ENCODE data around the gene LRRC59.

LRRC59 gene

GRCh38 chr17:50353600-50354195, 43.6 kb downstream of the LRRC59 start:
- H3K4me3 ChIP-seq (replicated peaks; ENCODE audit: insufficient read depth, low read length), result no peak overlapping the region
- DNase-seq (ENCODE audit: low read depth in 1 of 2, low spot score in 1 of 2), result no peak
- no peak for TF ChIP-seq CTCF (IDR thresholded peaks at IDR 0.05; ENCODE audit: insufficient read depth, low read length)
- no peak for TF ChIP-seq POLR2AphosphoS5 (IDR thresholded peaks at IDR 0.05; ENCODE audit: low read depth)
- no peak for TF ChIP-seq SPI1 (IDR thresholded peaks at IDR 0.05; ENCODE audit: borderline replicate concordance, low read depth)
- TF ChIP-seq GABPA (IDR thresholded peaks at IDR 0.05; ENCODE audit: low read depth), result no peak
- TF ChIP-seq REST (IDR thresholded peaks at IDR 0.05; ENCODE audit: insufficient replicate concordance, low read depth), result no peak
- H3K27ac ChIP-seq (replicated peaks), result no peak overlapping the region
- H3K27me3 ChIP-seq (ENCODE audit: insufficient read depth, poor library complexity, severe bottlenecking), result no peaks in the 10 kb centered on the region

- no peak for DNase-seq (ENCODE audit: low read depth in 1 of 2, low spot score in 1 of 2)
- no peak overlapping the region for H3K27ac ChIP-seq (replicated peaks)
- TF ChIP-seq POLR2AphosphoS5 (IDR thresholded peaks at IDR 0.05; ENCODE audit: low read depth) (0 out of 2 replicates have a peak, but pooled peaks have one; percentile 9), SPI1 (IDR thresholded peaks at IDR 0.05; ENCODE audit: borderline replicate concordance, low read depth) (no peak)
- H3K27me3 ChIP-seq (ENCODE audit: insufficient read depth, poor library complexity, severe bottlenecking), result no peaks in the 10 kb centered on the region
- no peak overlapping the region for H3K4me3 ChIP-seq (replicated peaks; ENCODE audit: insufficient read depth, low read length)
These were observed 44.4 kb downstream of the LRRC59 start for GRCh38 chr17:50352693-50353599.

- no peak for DNase-seq (ENCODE audit: low read depth in 1 of 2, low spot score in 1 of 2)
- no peaks in the 10 kb centered on the region for H3K27me3 ChIP-seq (ENCODE audit: insufficient read depth, poor library complexity, severe bottlenecking)
- H3K4me3 ChIP-seq (replicated peaks; ENCODE audit: insufficient read depth, low read length), result no peak overlapping the region
- no peak for TF ChIP-seq SPI1 (IDR thresholded peaks at IDR 0.05; ENCODE audit: borderline replicate concordance, low read depth)
- TF ChIP-seq POLR2AphosphoS5 (IDR thresholded peaks at IDR 0.05; ENCODE audit: low read depth), result peak; percentile 5; the same call in 1 of the 2 replicates
- H3K27ac ChIP-seq (replicated peaks), result no peak overlapping the region
These were observed 45.1 kb downstream of the LRRC59 start for GRCh38 chr17:50352072-50352692.

GRCh38 chr17:50350733-50351132, 46.6 kb downstream of the LRRC59 start:
- no peak overlapping the region for H3K4me3 ChIP-seq (replicated peaks; ENCODE audit: insufficient read depth, low read length)
- H3K27me3 ChIP-seq (ENCODE audit: insufficient read depth, poor library complexity, severe bottlenecking), result no peaks in the 10 kb centered on the region
- H3K27ac ChIP-seq (replicated peaks), result no peak overlapping the region
- DNase-seq (ENCODE audit: low read depth in 1 of 2, low spot score in 1 of 2), result no peak
- TF ChIP-seq REST (IDR thresholded peaks at IDR 0.05; ENCODE audit: insufficient replicate concordance, low read depth) (no peak), SPI1 (IDR thresholded peaks at IDR 0.05; ENCODE audit: borderline replicate concordance, low read depth) (no peak), POLR2AphosphoS5 (IDR thresholded peaks at IDR 0.05; ENCODE audit: low read depth) (no peak), GABPA (IDR thresholded peaks at IDR 0.05; ENCODE audit: low read depth) (no peak)

GRCh38 chr17:50349243-50349600, 48.1 kb downstream of the LRRC59 start:
- no peak overlapping the region for H3K4me3 ChIP-seq (replicated peaks; ENCODE audit: insufficient read depth, low read length)
- no peak overlapping the region for H3K27ac ChIP-seq (replicated peaks)
- no peak for TF ChIP-seq SPI1 (IDR thresholded peaks at IDR 0.05; ENCODE audit: borderline replicate concordance, low read depth)
- no peak for TF ChIP-seq GABPA (IDR thresholded peaks at IDR 0.05; ENCODE audit: low read depth)
- TF ChIP-seq POLR2AphosphoS5 (IDR thresholded peaks at IDR 0.05; ENCODE audit: low read depth), result no peak
- TF ChIP-seq REST (IDR thresholded peaks at IDR 0.05; ENCODE audit: insufficient replicate concordance, low read depth), result no peak
- no peak for TF ChIP-seq CTCF (IDR thresholded peaks at IDR 0.05; ENCODE audit: insufficient read depth, low read length)
- no peak for DNase-seq (ENCODE audit: low read depth in 1 of 2, low spot score in 1 of 2)
- H3K27me3 ChIP-seq (ENCODE audit: insufficient read depth, poor library complexity, severe bottlenecking), result no peaks in the 10 kb centered on the region

Data from HL-60 (cell line).